Fibroblast of the aortic adventitia (primary cell): ENCODE measurements around the gene GPATCH1. TPM values are rescaled to one million over a fixed set of nuclear protein-coding genes. Genes with fewer than 3 reads are reported as not detected.
"Not testable (repeated sequence)": the region's sequence is repeated elsewhere in the genome, so short reads cannot be mapped to it uniquely, and the experiment has no call there.

Experiments
- DNase-seq: peaks from one replicate; pipeline ENCODE4 v3.0.0-alpha.2; 2010; ENCODE audit warnings: low read depth
- H3K4me3 ChIP-seq: 2 replicates; pipeline ENCODE4 v1.5.1; 2011; ENCODE audit warnings: low read depth, mild to moderate bottlenecking, control low read depth, low read length, moderate library complexity
- CTCF ChIP-seq: IDR thresholded peaks from 2 replicates; pipeline ENCODE4 v1.5.1; 2011; ENCODE audit warnings: mild to moderate bottlenecking, low read length, control low read depth, inconsistent platforms; ENCODE audit not compliant: insufficient read depth
- total RNA-seq: library from RNA; depleted of rRNA; stranded (reverse); fragments of >200 nt; gene quantifications from 2 replicates; pipeline ENCODE4 v1.2.3, GENCODE V29; 2012; ENCODE audit warnings: low replicate concordance

The GPATCH1 gene
- total RNA-seq, 1 donor, result 7.8 TPM

- H3K4me3 ChIP-seq, result no peak overlapping the region
- DNase-seq, result no peak
- TF ChIP-seq CTCF, result no peak
Measured at GRCh38 chr19:33117501-33117900, 36.5 kb downstream of the GPATCH1 start.

GRCh38 chr19:33118643-33119042 lies 37.7 kb downstream of the GPATCH1 start:
- no peak overlapping the region for H3K4me3 ChIP-seq
- no peak for DNase-seq
- no peak for TF ChIP-seq CTCF

- H3K4me3 ChIP-seq, result no peak overlapping the region
- TF ChIP-seq CTCF, result no peak
- no peak for DNase-seq
Measured at GRCh38 chr19:33124207-33125098, 43.5 kb downstream of the GPATCH1 start.

- no peak overlapping the region for H3K4me3 ChIP-seq
- peak; percentile 76 for DNase-seq
- peak; percentile 86 for TF ChIP-seq CTCF
Measured at GRCh38 chr19:33125929-33126388, 45.0 kb downstream of the GPATCH1 start.

- not testable (repeated sequence) for DNase-seq
Measured at GRCh38 chr19:33126712-33127111, 45.7 kb downstream of the GPATCH1 start.

GRCh38 chr19:33129901-33130300 lies 48.9 kb downstream of the GPATCH1 start:
- DNase-seq, result no peak
- TF ChIP-seq CTCF, result no peak

More at GRCh38 chr19:33126712-33127111, 45.7 kb downstream of the GPATCH1 start:
- not testable (repeated sequence) for H3K4me3 ChIP-seq

GRCh38 chr19:33130433-33130832 lies 49.5 kb downstream of the GPATCH1 start:
- no peak for TF ChIP-seq CTCF
- H3K4me3 ChIP-seq, result no peak overlapping the region
- DNase-seq, result no peak

More at GRCh38 chr19:33129901-33130300, 48.9 kb downstream of the GPATCH1 start:
- no peak overlapping the region for H3K4me3 ChIP-seq
